Anterior cingulate cortex (tissue), 58 donors: ENCODE measurements around the gene SLC16A11.
"Not testable (repeated sequence)": the region's sequence is repeated elsewhere in the genome, so short reads cannot be mapped to it uniquely, and the experiment has no call there.

Experiments used
- DNase-seq, 58 donors: peaks; one replicate each; lab custom pipeline; 2025; lab: John Stamatoyannopoulos, UW

Gene SLC16A11

GRCh38 chr17:7043497-7044198 is at the start of gene SLC16A11:
Gene SLC16A11 (minus strand): TSS chr17:7044092. CDS start chr17:7043513, 579 bp downstream.
- peak in 4 of 58 donors; percentile 16 to 47 (median 30) for DNase-seq

GRCh38 chr17:7091311-7092005 is 47.6 kb upstream of the SLC16A11 start:
- DNase-seq = not testable (repeated sequence)

- not testable (repeated sequence) for DNase-seq
Observed at GRCh38 chr17:7089570-7089969, 45.7 kb upstream of the SLC16A11 start.

GRCh38 chr17:7088442-7088841 is 44.5 kb upstream of the SLC16A11 start:
- not testable (repeated sequence) for DNase-seq

- DNase-seq = no peak
Observed at GRCh38 chr17:7084088-7084487, 40.2 kb upstream of the SLC16A11 start.

- no peak for DNase-seq
Observed at GRCh38 chr17:7083592-7083991, 39.7 kb upstream of the SLC16A11 start.

GRCh38 chr17:7081341-7082062 is 37.6 kb upstream of the SLC16A11 start:
- no peak for DNase-seq

- DNase-seq = no peak
Observed at GRCh38 chr17:7080456-7081041, 36.7 kb upstream of the SLC16A11 start.

- no peak for DNase-seq
Observed at GRCh38 chr17:7079581-7080455, 35.9 kb upstream of the SLC16A11 start, which contains the start of gene CLEC10A. Gene CLEC10A (minus strand): TSS chr17:7080251. CDS start chr17:7078812, 1,439 bp downstream.

GRCh38 chr17:7078711-7079110 is 34.8 kb upstream of the SLC16A11 start:
- no peak for DNase-seq

GRCh38 chr17:7077911-7078546 is 34.1 kb upstream of the SLC16A11 start:
- DNase-seq = no peak

- DNase-seq = no peak
Observed at GRCh38 chr17:7074931-7075330, 31.0 kb upstream of the SLC16A11 start.

GRCh38 chr17:7072406-7072805 is 28.5 kb upstream of the SLC16A11 start:
- no peak for DNase-seq

- DNase-seq = no peak
Observed at GRCh38 chr17:7070712-7071111, 26.8 kb upstream of the SLC16A11 start.

- DNase-seq = no peak
Observed at GRCh38 chr17:7068268-7068667, 24.4 kb upstream of the SLC16A11 start.

GRCh38 chr17:7067198-7067597 is 23.3 kb upstream of the SLC16A11 start:
- DNase-seq = no peak

GRCh38 chr17:7064261-7064660 is 20.4 kb upstream of the SLC16A11 start:
- peak in 5 of 58 donors; percentile 19 to 59 (median 31) for DNase-seq

GRCh38 chr17:7063518-7064094 is 19.7 kb upstream of the SLC16A11 start:
- peak in 19 of 58 donors; percentile 11 to 66 (median 29) for DNase-seq
